EL (cell line): ENCODE measurements around the gene GGNBP2.
A peak's percentile ranks its signal among the peaks of the same experiment; 100 is the strongest.
"Not testable (repeated sequence)": the region's sequence is repeated elsewhere in the genome, so short reads cannot be mapped to it uniquely, and the experiment has no call there.

ENCODE experiments used
- DNase-seq: peaks from one replicate; pipeline ENCODE4 v3.0.0-alpha.2; 2016

GGNBP2 gene

DNA sequence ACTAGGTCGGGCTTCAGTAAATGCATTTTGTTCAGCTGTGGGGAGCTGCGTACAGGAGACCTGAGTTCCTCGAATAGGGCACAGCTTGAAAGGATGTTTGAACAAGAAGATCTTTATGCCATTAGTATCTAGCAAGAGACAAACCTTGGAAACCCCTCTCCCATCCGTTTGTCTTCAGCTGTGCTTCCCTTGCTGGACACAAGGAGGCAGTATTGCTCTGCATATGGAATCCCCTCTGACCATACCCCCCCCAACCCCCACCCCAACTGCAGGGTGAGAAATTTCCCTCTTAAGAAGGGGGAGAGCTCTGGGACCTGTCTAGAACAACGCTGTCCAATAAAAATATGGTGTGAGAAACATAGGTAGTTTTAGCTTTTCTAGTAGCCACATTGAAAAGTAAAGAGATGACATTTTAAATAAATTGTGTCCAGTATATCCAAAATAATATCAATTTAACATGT lies 58.2 kb downstream of the GGNBP2 start:
- DNase-seq = peak; percentile 69

DNA sequence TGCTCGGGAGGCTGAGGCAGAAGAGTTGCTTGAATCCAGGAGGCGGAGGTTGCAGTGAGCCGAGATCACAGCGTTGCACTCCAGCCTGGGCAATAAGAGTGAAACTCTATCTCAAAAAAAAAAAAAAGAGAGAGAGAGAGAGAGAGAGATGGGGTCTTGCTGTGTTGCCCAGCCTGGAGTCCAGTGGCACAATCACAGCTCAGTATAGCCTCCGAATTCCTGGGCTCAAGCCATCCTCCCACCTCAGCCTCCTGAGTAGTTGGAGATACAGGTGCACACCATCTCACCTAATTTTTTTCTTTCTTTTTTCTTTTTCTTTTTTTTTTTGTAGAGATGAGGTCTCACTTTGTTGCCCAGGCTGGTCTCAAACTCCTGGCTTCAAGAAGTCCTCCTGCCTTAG lies 60.3 kb downstream of the GGNBP2 start:
- DNase-seq = not testable (repeated sequence)

DNA sequence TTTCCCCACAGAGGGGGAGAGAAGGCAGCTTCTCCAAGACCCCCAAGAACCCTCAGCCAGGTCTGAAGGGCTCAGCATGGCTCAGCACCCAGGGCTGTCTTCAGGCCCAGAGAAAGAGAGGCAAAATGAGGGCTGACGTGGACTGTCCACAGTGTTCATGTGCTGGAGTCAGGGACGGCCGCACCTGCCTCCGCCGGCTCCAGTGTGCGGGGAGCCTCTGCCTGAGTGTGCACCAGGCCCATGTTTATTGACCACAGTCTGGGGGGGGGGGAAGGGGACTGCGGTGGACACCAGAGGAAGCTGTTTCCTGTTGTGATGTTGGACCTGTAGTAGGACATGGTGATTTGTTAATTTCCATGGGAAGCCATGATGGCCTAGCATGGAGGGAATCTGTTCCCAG lies 63.6 kb downstream of the GGNBP2 start:
- no peak for DNase-seq

DNA sequence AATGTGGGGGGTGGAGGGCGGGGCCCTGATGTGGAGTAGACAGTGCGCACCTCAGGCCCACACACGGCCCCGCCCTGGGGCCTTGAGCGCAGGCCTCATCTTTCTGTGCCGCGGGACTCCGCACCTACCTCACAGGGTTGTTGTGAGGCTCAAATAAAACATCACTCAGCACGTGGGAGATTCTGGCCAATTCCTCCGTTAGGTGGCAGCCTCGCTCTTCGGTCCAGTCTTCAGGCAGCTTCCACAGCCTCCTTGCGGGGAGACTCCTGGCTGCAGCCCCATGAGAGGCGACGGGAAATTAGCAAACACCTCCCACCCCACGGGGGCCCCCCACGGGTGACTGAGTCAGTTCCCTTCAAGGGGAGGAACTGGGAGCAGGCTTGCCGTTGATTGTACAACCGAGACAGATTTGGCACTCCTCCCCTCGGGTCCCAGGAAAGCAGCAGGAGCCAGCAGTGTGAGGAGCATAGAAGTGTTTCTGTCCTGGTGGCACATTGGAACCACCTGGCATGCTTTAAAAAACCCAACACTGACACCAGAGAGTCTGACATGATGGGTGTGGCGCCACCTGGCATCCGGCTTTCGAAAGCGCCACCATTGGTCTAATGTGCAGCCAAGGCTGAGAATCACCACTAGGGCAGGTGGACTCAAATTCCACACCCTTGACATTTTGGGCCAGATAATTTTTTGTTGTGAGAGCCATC lies 64.2 kb downstream of the GGNBP2 start:
- DNase-seq = peak; percentile 60

DNA sequence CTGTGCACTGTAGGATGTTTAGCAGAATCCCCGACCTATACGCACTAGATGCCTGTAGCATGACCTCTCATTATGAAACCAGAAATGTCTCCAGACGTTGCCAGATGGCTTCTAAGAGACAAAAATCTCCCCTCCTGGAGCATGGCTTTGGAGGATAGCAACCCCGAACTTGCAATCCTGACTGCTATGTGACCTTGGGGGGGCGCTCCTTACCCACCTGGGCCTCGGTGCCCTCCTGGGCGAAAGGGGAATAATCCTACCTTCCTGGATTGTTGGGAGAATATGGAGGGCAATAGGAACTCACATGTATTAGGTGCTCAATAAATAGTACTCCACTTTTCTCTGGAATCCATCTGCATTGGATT lies 64.8 kb downstream of the GGNBP2 start:
- no peak for DNase-seq

DNA sequence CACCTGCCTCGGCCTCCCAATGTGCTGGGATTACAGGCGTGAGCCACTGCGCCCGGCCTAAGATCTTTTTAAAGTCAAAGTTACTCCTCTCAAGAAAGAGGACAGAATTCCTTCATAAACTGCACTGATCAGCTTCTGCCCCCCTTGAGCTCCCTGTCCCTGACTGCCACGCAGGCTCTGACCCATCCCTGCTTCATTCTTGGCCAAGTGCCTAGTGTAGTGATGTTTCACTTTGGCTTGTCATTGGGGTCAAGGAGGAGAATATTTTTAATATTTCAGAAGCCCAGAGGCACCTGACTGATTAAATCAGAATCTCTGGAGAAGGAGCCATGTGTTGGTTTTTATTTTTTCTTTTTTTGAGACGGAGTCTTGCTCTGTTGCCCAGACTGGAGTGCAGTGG lies 65.8 kb downstream of the GGNBP2 start:
- peak; percentile 69 for DNase-seq

DNA sequence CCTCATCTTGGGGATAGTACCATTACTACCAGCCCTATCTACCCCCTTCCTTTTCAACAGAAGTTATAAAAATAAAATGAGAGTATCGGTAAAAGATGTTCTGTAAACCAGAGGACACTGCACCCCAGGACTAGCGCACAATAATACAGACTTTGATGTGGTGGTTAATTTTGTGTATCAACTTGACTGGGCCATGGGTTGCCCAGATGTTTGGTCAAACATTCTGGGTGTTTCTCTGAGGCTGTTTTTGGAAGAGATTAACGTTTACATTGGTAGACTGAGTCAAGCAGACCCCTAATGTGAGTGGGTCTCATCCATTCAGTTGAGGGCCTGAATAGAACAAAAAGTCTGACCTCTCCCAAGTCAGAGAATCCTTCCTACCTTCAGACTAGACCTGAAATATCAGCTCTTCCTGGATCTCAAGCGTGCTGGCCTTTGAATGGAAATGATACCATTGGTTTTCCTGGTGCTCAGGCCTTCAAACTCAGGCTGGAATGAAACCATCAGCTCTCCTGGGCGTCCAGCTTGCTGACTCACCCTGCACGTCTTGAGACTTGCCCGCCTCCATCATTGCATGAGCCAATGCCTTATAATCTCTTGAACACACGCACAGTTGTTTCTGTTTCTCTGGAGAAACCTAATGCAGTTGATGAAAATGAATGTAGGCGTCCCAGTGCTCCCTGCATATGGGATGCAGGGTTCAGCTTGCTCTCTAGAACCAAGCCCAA lies 66.8 kb downstream of the GGNBP2 start:
- DNase-seq = peak; percentile 72

DNA sequence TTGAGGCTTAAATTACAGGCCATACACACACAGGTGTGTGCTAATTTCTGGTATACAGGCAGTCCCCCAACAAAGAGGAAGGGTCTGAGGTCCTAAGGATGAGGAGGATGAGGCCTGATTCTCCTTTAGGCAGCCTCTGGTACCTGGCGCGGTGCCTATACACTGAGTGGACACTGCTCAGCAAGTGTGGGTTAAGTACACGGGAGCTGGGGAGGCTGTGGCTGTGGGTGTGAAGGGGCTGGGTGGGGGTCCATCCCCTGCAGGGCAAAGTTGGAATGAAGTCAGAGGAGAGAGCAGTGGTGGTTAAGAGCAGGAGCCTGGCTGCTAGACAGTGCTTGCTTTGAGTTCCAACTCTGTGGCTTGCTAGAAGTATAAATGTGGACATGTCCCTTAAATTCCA lies 67.6 kb downstream of the GGNBP2 start:
- DNase-seq = no peak

DNA sequence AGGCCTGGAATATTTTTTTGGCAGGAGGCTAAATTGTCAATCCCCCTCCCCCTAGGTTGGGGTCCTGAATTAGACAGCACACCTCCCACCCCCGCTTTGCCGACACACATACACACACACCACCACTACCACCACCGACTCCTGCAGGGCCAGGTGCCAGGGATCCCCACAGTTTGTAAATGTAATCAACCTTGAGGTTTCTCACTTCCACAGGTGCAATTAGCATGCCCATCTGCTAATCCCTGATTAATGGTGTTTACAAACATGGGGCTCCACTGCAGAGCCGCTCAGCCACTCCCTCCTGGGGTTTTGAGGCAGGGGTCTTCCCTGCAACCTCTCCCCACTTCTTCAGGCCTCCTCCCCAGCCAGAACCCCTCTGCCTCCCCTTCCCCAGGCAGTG lies 68.4 kb downstream of the GGNBP2 start:
- DNase-seq = no peak

DNA sequence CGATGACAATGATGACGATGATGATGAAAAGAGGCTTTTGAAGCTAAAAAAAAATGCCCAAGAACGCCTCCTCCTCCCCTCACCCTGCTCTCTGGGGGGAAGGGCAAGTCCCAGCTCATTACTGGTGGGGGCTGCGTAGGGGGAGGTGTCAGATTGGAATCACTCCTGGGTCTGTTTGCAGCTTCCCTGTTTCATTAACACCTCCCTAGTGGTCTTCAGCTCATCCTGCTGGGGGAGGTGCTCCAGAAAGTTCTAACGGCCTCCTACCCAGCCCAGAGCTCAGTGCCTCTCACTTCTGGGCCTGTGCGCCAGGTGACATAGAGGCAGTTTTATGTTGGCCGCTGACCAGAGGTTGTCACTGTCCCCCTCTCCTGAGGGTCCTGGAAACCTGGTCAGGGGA lies 69.4 kb downstream of the GGNBP2 start:
- no peak for DNase-seq

DNA sequence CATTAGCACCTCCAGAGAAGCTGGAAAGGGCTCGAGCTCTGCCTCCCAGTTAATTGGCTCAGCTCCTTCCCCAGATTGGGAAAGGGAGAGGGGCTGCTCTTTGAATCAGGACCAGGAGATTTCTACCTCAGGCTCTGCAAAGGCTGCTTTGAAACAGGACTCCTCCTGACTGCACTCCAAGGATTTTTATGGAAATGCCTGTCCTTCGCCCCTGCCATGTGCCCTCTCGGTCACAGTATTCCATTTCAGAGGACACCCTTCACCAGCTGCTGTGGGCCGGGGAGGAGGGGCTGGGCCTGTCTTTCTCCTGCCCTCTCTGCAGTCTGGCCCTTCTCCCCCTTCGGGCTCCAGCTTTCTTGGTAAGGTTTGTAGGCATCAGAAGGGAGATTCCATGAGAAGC lies 70.2 kb downstream of the GGNBP2 start:
- DNase-seq = no peak

DNA sequence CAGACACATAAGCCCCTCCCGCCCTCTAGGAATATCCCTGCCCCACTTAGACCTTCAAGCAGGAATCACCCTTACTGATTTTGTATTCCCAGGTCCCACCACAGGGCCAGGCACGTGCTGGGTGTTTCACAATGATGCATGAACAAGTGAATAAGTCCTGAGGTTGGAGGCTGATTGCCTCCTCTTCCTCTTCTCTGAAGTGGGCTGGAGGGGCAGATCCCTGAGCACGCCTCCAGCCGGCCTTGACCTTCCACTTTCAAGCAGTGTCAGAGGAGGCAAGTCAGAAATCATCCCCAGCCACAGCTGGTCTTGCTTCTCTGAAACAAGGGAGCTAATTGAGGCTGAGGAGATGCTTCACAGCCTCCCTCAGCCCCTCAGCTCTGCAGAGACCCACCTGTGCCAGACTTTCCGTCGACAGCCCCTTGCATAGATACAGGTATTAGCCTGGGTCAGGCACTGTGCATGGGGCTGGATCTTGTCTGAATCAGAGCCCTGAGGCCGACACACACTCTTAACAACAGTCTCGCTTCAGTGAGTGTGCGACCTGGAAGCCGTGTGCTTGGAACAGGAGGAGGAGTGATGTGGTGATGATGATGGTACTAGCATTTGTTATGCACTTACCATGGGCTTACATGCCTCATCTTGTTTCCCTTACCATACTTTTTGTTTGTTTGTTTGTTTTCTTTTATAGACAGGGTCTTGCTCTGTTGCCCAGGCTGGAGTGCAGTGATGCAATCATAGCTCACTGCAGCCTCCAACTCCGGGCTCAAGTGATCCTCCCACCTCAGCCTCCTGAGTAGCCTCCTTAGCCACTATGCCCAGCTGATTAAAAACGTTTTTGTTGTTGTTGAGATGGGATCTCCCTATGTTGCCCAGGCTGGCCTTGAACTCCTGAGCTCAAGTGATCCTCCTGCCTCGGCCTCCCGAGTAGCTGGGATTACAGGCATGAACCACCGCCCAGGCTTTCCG lies 71.6 kb downstream of the GGNBP2 start:
- DNase-seq = no peak

DNA sequence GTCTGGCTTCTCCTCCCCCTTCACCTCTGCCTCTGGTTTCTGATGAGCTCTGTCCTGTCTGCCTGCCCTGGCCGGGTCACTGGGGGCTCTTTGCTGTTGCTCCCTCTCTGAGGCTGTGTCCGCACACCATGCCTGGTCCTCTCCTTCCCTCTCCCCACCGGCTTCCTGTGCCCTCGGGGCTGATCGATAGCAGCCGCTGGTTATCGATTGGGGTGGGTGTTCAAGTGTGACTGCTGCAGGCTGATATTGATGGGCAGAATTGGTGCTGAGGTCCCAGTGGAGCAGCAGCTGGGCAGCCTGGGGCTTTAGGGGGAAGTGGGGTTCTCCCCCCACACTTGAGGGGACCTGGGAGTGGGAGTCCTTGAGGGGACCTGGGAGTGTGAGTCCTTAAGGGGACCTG lies 73.1 kb downstream of the GGNBP2 start:
- no peak for DNase-seq

DNA sequence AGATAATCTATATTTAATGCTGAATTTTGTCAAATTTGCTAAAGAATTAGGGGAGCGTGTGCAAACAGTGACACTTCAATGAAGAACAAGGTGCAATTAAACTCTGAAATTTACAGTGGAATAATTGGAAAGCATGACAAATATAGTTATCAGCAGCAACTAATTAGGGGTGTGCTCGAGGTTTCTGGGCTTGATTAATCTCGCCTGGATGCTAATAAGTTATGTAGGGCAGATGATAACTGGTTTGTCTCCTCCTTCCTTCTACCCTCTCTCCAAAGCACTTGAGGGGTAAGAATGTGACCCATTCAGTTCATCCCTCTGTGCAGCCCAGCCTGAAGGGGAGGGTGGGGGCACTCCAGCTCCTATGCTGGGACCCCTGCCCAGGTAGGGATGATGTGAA lies 78.6 kb downstream of the GGNBP2 start:
- DNase-seq = no peak

DNA sequence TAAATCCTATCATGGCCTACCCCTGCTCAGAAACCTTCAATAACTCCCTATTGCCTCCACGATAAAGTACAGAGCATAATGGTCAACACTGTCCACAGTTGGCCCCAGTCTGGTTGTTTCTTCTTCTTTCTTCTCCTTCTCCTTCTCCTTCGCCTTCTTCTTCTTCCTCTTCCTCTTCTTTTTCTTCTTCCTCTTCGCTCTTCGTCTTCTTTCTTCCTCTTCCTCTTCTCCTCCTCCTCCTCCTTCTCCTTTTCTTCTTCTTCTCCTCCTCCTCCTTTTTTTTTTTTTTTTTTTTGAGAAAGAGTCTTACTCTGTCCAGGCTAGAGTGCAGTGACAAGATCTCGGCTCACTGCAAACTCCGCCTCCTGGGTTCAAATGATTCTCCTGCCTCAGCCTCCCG lies 80.5 kb downstream of the GGNBP2 start:
- no peak for DNase-seq

DNA sequence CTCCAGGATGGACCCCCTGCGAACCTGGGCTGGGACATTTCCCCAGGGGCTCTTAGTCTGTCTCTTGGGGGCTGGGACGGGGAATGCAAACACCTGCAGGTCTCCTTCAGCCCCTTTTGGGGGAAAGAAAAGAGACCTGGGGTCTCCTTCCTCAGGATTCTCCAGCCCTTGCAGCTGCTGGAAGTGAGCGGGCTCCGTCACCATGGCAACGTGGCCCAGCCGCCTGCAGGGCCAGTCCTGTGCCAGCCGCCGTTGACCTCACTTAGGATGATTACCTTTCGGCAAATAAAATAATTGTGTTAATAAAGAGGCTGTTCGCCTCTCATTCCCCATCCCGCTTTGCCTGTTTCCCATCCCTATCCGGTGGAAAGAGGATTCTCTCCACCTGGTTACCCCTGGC lies 82.4 kb downstream of the GGNBP2 start:
- no peak for DNase-seq

DNA sequence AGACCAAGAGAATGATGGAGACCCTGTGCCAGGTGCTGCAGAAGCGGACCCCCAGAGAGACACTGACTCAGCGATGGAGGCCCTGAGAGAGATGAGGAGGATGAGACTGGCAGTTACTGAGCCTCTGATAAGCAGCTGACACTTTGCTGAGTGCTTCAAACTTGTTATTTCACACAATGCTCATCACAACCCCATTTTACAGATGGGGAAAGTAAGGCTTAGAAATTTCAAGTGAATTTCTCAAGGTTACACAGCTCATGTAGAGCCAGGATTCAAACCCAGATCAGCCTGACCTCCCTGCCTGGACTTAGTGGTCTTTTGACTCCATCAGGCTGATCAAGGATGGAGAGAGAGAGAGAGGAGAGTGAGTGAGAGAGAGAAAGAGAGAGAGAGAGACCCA lies 83.9 kb downstream of the GGNBP2 start:
- DNase-seq = no peak

DNA sequence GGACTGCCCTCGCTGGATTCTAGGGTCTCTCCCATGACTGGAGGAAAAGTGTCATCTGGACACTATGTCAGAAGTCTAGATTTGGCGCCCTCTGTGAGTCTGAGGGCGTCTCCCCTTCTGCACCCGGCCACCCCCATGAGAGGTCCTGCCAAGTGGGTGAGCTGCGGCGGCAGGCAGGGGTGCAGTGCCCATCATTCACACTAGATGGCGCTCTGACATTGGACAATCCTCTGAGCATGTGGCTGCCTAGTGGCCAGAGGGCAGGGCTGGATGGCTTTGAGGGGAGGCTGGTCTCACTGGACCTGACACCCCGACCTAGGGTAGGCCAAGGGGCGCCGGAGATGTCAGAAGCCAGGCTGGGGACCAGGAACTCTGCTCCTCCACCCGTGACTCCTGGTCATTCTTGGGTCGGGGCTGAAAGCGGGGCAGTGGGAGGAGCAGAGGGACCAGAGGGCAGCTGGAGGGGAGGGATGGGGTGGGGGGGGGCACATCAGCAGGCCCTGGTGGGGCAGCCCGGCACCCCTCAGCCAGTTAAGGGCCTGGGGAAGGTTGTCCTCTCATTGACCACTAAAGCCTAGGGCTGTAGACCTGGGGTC lies 84.6 kb downstream of the GGNBP2 start:
- peak; percentile 67 for DNase-seq

DNA sequence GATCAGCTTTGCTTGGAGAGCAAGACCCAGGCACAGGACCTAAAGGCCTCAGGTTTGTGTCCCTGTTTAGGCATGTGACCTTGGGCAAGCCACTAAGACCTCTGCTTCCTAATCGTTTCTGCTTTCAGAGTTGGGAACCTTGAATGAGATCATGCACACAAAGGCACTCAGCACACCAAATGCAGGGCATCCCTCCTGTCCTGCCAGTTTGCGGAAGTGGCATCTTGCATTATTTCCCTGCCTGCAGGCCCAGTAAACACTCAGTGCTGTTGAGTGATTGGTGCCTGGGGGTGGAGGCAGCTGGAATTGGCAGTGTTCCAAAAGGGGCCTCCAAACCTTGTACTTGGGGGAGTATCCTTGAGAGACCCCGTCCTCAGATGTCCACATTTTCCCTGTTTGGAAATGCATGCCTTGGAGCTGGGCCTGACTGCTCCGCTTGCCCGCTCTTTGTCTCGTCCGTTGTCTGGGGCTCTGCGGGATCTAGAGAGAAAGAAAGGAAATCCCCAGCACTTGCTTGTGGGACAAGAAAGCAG lies 85.3 kb downstream of the GGNBP2 start:
- no peak for DNase-seq

DNA sequence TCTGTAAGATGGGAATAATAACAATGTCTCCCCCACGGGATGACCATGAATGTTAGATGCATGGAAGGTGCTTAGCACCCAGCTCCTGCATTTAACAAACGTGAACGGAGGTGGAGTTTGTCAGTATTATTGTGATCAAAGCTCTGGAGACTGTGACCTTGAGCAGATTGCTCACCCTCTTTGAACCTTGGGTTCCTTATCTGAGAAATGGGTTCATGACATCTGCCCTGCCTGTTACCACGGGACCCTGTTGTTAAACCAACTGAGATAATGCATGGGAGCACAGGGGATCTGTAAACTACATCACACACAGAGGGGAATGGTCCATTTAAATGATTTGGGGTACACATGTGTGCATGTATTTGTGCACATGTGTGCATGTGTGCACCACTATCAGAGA lies 86.3 kb downstream of the GGNBP2 start:
- DNase-seq = no peak

DNA sequence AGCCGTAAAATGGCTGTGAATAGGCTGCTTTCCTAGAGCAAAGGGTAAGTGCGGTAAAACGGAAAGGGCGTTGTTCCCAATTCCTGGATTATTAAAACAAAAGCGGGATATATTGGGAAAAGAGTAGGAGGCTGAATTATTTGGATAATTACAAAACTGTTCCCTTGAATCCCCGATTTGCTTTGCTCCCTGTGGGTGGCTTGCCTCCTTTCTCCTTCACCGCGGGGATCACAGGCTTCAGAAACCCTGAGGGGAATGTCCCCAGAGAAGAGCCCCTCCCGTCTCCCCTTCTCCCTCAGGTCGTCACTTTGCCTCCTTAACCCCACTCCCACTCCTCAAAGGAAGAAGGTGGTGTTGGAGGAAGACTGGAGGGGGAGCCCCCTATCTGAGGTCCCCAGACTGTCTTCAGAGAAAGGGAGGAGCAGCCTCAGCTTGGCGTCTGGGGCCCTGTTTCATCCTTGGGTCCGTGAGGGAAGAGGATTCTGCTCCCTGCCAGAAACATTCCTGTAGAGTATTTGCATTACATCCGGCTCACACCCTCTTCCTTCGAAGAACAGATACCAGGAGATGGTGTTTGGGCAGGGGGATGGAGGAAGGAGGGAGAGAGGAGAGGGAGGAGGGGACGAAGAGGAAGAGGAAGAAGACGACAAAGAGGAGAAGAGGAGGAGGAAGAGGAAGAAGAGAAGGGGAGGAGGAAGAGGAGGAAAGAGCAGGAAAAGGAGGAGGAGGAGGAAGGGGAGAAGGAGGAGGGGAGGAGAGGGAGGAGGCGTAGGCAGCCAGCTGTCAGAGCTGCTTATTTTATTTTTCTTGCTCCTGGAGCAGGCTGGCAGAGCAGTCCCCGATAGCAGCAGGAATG lies 88.4 kb downstream of the GGNBP2 start:
- no peak for DNase-seq
